GM20431 (cell line): ENCODE measurements around the gene FZD8.

ENCODE experiments used
- in situ Hi-C: fragments of 300-500 bp; cut with MseI, MboI; formaldehyde crosslinking; loops from one replicate; pipeline ENCODE4 v1.15.0; 2020; ENCODE audit warnings: low sequenced_read_pairs; ENCODE audit not compliant: unreplicated experiment

FZD8 gene

DNA sequence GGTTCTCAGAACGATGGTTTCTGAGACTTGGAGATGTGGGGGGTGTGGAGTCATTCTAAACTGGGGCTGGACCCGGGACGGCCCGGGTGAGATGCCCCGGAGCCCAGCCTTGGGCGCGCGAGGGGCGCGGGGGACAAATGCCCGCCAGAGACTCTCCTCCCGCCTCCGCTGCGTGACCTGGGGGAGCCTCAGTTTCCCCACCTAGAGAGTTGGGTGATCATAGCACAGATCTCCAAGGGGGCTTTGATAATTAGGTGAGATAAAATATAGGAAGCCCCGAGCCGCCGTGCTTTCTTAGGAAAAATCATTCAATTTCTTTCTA is 658 bp upstream of the FZD8 start:
- in situ Hi-C loops = loop anchor here (25.0 kb wide), 1 partner anchor 1220 kb away; no protein-coding TSS in a partner anchor

DNA sequence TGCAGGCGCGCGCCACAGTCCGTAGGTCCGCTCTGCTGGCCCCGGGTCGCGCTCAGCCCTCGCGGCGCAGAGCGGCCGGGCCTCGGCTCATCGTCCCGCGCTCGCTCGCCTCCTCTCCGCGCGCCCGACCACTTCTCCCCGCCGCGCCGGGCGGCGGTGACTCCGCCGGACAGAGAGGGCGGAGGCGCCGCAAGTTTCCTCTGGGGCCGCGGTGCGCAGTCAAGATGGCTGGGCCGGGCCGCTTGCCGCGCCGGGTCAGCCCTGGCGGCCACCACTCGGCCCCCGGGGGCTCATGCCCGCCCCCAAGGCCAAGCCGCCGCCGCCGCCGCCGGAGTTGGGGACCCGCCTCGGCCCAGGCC is 441 bp downstream of the FZD8 start:
- in situ Hi-C loops = loop anchor here (25.0 kb wide), 1 partner anchor 1221 kb away; no protein-coding TSS in a partner anchor

DNA sequence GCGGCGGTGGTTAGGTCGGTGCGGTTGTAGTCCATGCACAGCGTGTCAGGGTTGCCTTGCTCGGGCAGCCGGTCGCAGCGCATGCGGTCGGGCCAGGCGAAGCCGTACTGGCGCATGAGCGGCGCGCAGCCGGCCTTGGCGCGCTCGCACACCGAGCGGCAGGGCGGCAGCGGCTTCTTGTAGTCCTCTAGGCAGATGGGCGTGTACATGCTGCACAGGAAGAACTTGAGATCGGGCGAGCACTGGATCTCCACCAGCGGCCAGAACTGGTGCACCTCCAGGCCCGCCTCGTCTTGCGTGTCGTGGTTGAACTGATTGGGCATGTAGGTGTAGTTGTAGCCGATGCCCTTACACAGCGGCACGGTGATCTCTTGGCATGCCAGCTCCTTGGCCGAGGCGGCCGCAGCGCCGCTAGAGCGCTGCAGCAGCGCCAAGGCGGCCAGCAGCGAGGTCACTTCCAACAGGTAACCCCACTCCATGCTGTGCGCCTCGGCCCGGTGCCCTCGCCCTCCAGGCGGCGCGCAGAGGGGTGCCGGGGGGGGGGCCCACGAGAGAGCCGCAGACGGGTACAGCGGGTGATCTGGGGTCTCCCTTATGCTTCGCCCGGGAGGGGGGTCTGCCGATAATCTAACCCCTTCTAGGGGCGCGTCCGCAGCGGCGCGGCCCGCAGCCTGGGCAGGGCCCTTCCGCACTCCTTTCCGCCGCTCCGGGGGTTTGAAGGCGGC is 983 bp downstream of the FZD8 start:
- in situ Hi-C loops = loop anchor here (25.0 kb wide), 1 partner anchor 1221 kb away; no protein-coding TSS in a partner anchor

DNA sequence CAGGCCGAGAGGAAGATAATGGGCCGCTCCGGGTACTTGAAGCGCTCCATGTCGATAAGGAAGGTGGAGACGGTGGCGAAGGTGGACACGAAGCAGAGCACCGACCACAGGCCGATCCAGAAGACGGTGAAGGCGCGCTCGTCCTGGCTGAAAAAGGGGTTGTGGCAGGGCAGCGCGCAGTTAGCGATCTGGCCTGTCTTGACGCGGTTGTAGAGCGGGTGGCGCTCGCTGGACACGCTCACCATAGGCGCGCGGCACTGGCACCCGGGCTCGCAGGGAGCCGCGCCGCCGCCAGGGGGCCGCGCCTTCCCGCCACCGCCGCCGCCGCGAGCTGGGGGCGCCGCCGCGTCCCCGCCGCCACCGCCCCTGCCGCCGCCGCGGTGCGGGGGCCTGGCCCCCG is 1.6 kb downstream of the FZD8 start:
- in situ Hi-C loops = loop anchor here (25.0 kb wide), 1 partner anchor 1222 kb away; no protein-coding TSS in a partner anchor

DNA sequence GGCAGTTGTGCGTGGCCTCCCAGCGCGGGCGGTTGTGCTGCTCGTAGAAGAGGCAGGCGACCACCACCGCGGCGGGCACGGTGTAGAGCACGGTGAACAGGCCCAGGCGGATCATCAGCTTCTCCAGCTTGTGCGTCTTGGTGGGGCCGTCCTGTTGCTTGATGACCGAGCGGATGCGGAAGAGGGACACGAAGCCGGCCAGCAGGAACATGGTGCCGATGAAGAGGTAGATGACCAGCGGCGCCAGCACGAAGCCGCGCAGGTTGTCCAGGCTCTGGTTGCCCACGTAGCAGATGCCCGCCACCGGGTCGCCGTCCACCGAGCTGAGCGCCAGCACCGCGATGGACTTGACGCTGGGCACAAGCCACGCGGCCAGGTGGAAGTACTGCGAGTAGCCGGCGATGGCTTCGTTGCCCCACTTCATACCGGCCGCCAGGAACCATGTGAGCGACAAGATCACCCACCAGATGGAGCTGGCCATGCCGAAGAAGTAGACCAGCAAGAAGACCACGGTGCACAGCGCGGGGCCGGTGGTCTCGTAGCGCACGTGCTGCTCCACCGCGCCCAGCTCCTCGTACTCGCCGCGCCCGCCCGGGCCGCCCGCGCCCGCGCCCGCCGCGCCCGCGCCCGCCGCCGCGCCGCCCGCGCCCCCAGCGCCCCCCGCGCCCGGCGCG is 2.2 kb downstream of the FZD8 start:
- in situ Hi-C loops = loop anchor here (25.0 kb wide), 1 partner anchor 1222 kb away; no protein-coding TSS in a partner anchor

- in situ Hi-C loops = loop anchor here (25.0 kb wide), 1 partner anchor 1223 kb away; no protein-coding TSS in a partner anchor
Observed at GRCh38 chr10:35639021-35639727, 2.9 kb downstream of the FZD8 start.

GRCh38 chr10:35638101-35638500 is 4.0 kb downstream of the FZD8 start:
- in situ Hi-C loops = loop anchor here (25.0 kb wide), 1 partner anchor 1224 kb away; no protein-coding TSS in a partner anchor

- in situ Hi-C loops = loop anchor here (25.0 kb wide), 1 partner anchor 1225 kb away; no protein-coding TSS in a partner anchor
Observed at GRCh38 chr10:35637462-35637861, 4.6 kb downstream of the FZD8 start.

DNA sequence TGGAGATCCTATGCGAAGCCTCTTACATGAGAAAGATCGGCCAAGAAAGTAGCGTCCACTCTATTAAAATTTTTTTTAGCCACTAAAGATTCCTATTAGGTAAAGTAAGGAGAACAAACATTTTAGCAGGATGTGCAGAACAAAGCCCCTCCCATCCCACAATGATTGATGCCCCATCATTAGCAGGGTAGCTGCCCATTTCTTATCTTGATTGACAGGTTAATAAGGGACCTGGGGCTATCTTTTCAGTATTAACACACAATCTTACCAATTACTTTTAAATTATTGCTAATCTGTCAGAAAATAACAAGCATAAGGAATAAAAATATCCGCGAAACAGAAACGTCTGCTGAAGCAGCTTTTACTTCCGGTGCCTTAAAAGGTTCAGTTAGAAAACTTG is 5.1 kb downstream of the FZD8 start:
- in situ Hi-C loops = loop anchor here (25.0 kb wide), 1 partner anchor 1225 kb away; no protein-coding TSS in a partner anchor

GRCh38 chr10:35635576-35635975 is 6.5 kb downstream of the FZD8 start:
- in situ Hi-C loops = loop anchor here (25.0 kb wide), 1 partner anchor 1227 kb away; no protein-coding TSS in a partner anchor

- in situ Hi-C loops = loop anchor here (25.0 kb wide), 1 partner anchor 1229 kb away; no protein-coding TSS in a partner anchor
Observed at GRCh38 chr10:35633006-35633980, 8.8 kb downstream of the FZD8 start.

DNA sequence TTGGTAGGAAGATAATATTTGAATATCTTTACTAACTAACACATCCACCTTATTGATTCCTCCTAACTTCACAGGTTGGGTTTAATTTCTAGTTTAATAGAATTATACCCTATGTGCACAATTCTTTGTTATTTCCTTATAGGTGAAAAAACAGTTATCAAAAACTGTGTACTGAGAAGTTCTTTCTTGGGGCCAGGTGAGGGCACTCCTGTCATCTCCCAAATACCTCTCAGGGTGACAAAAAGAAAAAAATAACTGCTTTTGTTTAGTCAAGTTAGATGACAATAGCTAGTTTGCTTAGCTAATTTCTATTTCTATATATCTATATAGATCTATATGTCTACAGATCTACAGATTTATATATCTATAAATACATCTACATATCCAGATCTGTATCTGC is 10.1 kb downstream of the FZD8 start:
- in situ Hi-C loops = loop anchor here (25.0 kb wide), 1 partner anchor 1230 kb away; no protein-coding TSS in a partner anchor

- in situ Hi-C loops = loop anchor here (25.0 kb wide), 1 partner anchor 1231 kb away; no protein-coding TSS in a partner anchor
Observed at GRCh38 chr10:35631404-35631803, 10.7 kb downstream of the FZD8 start.

DNA sequence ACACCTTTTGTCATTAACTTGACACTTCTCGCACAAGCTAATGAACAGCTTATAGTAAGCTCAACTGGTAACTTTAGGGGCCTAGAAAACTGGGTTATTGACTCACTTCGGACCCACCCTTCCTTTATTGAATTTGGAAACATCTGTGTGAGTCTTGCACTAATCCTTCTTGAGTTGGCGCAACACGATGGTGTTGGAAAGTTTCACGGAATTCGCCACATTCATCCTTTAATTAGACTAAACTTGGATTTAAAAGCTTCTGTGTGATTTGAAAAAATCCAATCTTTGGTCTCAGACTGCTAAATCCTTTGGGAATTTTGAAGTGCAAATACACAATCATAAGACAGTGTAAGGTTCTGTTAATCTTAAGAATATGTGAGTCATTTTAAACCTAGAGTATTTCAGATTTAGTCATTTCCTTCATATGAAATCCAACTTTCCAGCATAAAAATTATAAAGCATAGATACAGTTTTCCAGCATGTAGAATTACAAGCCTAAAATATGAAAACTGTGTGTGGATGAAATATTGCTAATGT is 15.1 kb downstream of the FZD8 start:
- in situ Hi-C loops = loop anchor here (25.0 kb wide), 1 partner anchor 1235 kb away; no protein-coding TSS in a partner anchor

DNA sequence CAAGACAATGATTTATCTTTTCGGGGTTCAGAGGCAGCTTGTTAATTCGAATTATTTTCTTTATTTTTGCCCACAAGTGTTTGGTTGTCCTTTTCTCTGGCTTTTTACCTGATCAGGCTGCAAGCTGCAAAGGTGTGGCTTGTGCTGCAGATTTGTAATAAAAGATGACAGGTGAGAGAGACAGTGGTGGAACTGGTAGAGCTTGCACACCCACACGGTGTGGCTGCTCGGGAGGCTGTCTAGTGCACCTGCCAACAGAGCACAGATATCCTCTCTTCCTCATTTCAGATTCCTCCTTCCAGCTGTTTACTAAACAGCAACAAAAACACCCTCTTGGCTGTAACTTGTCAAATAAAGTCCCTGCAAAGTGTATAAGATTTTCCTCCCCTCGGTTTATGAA is 27.8 kb downstream of the FZD8 start:
- in situ Hi-C loops = no loop called here

- in situ Hi-C loops = no loop called here
Observed at GRCh38 chr10:35613597-35614226, 28.4 kb downstream of the FZD8 start.

- in situ Hi-C loops = no loop called here
Observed at GRCh38 chr10:35613107-35613440, 29.0 kb downstream of the FZD8 start.

GRCh38 chr10:35612385-35613106 is 29.6 kb downstream of the FZD8 start:
- in situ Hi-C loops = no loop called here
